HG03025 (cell line): ENCODE measurements around the gene KLC1.
"Not testable (repeated sequence)": the region's sequence is repeated elsewhere in the genome, so short reads cannot be mapped to it uniquely, and the experiment has no call there.

Experiments
- ATAC-seq: cut with Tn5 transposase; IDR thresholded peaks from one replicate; pipeline ENCODE4 v1.9.1; 2021; ENCODE audit warnings: mild to moderate bottlenecking, moderate library complexity; ENCODE audit not compliant: unreplicated experiment, low FRiP score

The KLC1 gene

GRCh38 chr14:103628684-103629502, at the start of gene KLC1:
Gene KLC1 (plus strand): TSS chr14:103629211. CDS start chr14:103654565, 25,354 bp downstream.
- ATAC-seq = peak; percentile 68

- ATAC-seq = no peak
These were observed 47.8 kb upstream of the KLC1 start for GRCh38 chr14:103581206-103581605.

GRCh38 chr14:103581954-103582703, 46.9 kb upstream of the KLC1 start:
- no peak for ATAC-seq

- ATAC-seq = no peak
These were observed 44.6 kb upstream of the KLC1 start for GRCh38 chr14:103584326-103584915.

- ATAC-seq = peak; percentile 71
These were observed 35.4 kb upstream of the KLC1 start for GRCh38 chr14:103593577-103593976.

GRCh38 chr14:103594265-103594664, 34.7 kb upstream of the KLC1 start:
- ATAC-seq = no peak

- no peak for ATAC-seq
These were observed 31.2 kb upstream of the KLC1 start for GRCh38 chr14:103597623-103598377.

GRCh38 chr14:103600503-103600902, 28.5 kb upstream of the KLC1 start:
- ATAC-seq = no peak

- ATAC-seq = no peak
These were observed 24.4 kb upstream of the KLC1 start for GRCh38 chr14:103604620-103605019.

- peak; percentile 61 for ATAC-seq
These were observed 21.9 kb upstream of the KLC1 start for GRCh38 chr14:103606963-103607668.

- ATAC-seq = no peak
These were observed 21.2 kb upstream of the KLC1 start for GRCh38 chr14:103607822-103608221.

GRCh38 chr14:103609081-103609480, 19.9 kb upstream of the KLC1 start:
- ATAC-seq = not testable (repeated sequence)

GRCh38 chr14:103611215-103611614, 17.8 kb upstream of the KLC1 start:
- ATAC-seq = no peak

- ATAC-seq = no peak
These were observed 15.5 kb upstream of the KLC1 start for GRCh38 chr14:103613517-103613916.

GRCh38 chr14:103616635-103617300, 12.2 kb upstream of the KLC1 start:
- ATAC-seq = no peak

GRCh38 chr14:103619057-103619456, 10.0 kb upstream of the KLC1 start:
- ATAC-seq = no peak

GRCh38 chr14:103621860-103622259, 7.2 kb upstream of the KLC1 start:
- ATAC-seq = no peak

GRCh38 chr14:103623308-103623707, 5.7 kb upstream of the KLC1 start:
- ATAC-seq = no peak

GRCh38 chr14:103623883-103624482, 5.0 kb upstream of the KLC1 start:
- no peak for ATAC-seq
